Measurements from ENCODE around the gene TRIM62. TPM values are rescaled to one million over a fixed set of nuclear protein-coding genes. Genes with fewer than 3 reads are reported as not detected.
A peak's percentile ranks its signal among the peaks of the same experiment; 100 is the strongest.
"Not testable (repeated sequence)": the region's sequence is repeated elsewhere in the genome, so short reads cannot be mapped to it uniquely, and the experiment has no call there.

Gene TRIM62
- total RNA-seq, 1 donor from 2014 or later, result 4.8 TPM

DNA sequence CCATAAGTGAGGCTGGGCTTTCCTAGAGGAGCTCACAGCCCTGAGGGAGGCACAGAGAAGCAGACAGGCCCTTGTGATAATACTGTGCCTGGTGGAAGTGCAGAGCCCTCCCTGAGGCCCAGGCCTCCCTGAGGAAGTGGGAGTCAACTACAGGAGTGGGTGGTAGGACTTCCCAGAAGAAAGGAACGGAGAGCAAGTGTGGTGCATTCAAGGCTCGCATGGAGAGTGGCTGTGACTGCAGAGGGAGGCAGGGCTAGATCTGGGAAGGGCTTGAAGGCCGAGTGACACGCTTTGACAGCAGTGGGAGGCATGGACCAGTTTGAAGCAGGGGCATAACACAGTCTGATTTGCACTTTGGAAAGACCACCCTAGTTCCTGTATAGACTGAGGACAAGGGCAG is 63.6 kb downstream of the TRIM62 start:
- no peaks in the 10 kb centered on the region for H3K27me3 ChIP-seq (ENCODE audit: control insufficient read depth, insufficient read depth, low read length)
- no peak for DNase-seq (ENCODE audit: low read depth)
- H3K4me3 ChIP-seq (ENCODE audit: low read depth, low read length), result no peak overlapping the region
- TF ChIP-seq, protein P1, sequence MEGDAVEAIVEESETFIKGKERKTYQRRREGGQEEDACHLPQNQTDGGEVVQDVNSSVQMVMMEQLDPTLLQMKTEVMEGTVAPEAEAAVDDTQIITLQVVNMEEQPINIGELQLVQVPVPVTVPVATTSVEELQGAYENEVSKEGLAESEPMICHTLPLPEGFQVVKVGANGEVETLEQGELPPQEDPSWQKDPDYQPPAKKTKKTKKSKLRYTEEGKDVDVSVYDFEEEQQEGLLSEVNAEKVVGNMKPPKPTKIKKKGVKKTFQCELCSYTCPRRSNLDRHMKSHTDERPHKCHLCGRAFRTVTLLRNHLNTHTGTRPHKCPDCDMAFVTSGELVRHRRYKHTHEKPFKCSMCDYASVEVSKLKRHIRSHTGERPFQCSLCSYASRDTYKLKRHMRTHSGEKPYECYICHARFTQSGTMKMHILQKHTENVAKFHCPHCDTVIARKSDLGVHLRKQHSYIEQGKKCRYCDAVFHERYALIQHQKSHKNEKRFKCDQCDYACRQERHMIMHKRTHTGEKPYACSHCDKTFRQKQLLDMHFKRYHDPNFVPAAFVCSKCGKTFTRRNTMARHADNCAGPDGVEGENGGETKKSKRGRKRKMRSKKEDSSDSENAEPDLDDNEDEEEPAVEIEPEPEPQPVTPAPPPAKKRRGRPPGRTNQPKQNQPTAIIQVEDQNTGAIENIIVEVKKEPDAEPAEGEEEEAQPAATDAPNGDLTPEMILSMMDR (IDR thresholded peaks at IDR 0.05; ENCODE audit: insufficient read depth, low read length, poor library complexity, severe bottlenecking), result no peak
- no peaks in the 10 kb centered on the region for H3K36me3 ChIP-seq (ENCODE audit: control insufficient read depth, insufficient read depth, low read length)

DNA sequence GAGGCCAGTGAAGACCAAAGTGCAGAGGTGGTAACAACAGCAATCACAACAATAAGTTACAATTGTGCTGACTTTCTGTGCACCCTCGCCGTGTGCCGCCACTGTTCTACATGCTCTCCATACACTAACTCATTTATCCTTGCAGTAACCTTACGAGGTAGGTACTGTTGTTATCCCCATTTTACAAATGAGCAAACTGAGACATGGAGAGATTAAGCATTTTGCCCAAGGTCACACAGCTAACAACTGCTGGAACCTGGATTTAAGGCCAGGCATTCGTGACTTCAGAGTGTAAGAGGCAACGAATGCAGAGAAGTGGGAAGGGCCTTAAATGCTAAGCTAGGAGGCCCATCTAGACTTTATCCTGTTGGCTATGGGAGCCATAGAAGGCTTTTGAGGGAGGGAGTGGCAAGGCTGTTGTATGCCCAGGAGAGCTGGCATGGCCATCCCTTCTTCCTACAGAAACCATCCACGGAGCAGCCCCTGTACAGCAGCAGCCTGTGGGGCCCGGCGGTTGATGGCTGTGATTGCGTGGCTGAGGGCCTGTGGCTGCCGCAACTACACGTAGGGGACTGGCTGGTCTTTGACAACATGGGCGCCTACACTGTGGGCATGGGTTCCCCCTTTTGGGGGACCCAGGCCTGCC is 64.3 kb downstream of the TRIM62 start:
- TF ChIP-seq, protein P1 (IDR thresholded peaks at IDR 0.05; ENCODE audit: insufficient read depth, low read length, poor library complexity, severe bottlenecking), result no peak
- no peak for DNase-seq (ENCODE audit: low read depth)
- no peaks in the 10 kb centered on the region for H3K36me3 ChIP-seq (ENCODE audit: control insufficient read depth, insufficient read depth, low read length)

DNA sequence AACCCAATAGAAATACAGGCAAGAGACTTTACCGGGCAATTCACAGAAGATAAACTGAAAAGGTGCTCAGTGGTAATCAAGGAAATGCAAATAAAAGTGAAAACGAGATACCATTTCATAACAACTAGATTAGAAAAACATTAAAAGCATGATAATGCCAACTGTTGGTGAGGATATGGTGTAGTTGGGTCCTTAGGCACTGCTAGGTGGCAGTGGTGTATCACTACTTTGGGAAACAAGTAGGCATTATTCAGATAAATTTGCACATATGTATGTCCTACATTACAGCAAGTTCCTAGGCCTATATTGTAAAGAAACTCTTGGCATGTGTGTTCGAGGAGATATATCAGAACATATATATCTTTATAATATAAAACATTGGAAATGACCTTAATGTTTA is 69.9 kb downstream of the TRIM62 start:
- TF ChIP-seq, protein P1 (IDR thresholded peaks at IDR 0.05; ENCODE audit: insufficient read depth, low read length, poor library complexity, severe bottlenecking), result peak; percentile 40
- Histone ChIP-seq H3K36me3 (ENCODE audit: control insufficient read depth, insufficient read depth, low read length) (no peaks in the 10 kb centered on the region), H3K27me3 (ENCODE audit: control insufficient read depth, insufficient read depth, low read length) (no peaks in the 10 kb centered on the region), H3K4me3 (ENCODE audit: low read depth, low read length) (no peak overlapping the region)
- DNase-seq (ENCODE audit: low read depth), result no peak

More for the DNA sequence above, 64.3 kb downstream of the TRIM62 start:
- Histone ChIP-seq H3K4me3 (ENCODE audit: low read depth, low read length) (no peak overlapping the region), H3K27me3 (ENCODE audit: control insufficient read depth, insufficient read depth, low read length) (no peaks in the 10 kb centered on the region)

DNA sequence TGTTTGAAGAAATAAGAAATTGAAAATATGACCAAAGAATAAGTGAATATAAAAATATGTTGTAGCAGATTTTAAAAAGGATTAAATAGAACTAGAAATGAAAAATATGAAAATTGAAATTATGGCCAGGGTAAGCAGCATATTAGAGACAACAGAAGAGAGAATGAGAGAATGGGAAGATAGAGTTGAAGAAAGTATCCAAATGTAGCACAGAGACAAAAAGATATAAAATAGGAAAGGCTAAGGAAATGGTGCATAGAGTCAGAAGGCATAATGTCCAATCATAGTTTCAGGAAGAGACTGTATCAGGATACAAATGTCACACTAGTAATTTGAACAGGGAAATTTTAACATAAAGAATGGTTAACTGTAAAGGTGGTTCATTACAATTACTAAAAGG is 71.4 kb downstream of the TRIM62 start:
- DNase-seq (ENCODE audit: low read depth), result no peak
- TF ChIP-seq, protein P1 (IDR thresholded peaks at IDR 0.05; ENCODE audit: insufficient read depth, low read length, poor library complexity, severe bottlenecking), result no peak
- H3K36me3 ChIP-seq (ENCODE audit: control insufficient read depth, insufficient read depth, low read length), result no peaks in the 10 kb centered on the region
- H3K4me3 ChIP-seq (ENCODE audit: low read depth, low read length), result no peak overlapping the region
- no peaks in the 10 kb centered on the region for H3K27me3 ChIP-seq (ENCODE audit: control insufficient read depth, insufficient read depth, low read length)

DNA sequence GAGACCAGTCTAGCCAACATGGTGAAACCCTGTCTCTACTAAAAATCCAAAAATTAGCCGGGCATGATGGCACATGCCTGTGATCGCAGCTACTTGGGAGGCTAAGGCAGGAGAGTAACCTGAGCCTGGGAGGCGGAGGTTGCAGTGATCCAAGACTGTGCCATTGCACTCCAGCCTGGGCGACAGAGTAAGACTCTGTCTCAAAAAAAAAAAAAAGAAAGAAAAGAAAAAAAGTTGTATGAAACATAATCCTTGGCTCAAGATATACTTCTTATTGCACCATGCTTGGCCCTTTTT is 81.8 kb downstream of the TRIM62 start:
- not testable (repeated sequence) for H3K36me3 ChIP-seq (ENCODE audit: control insufficient read depth, insufficient read depth, low read length); DNase-seq (ENCODE audit: low read depth); H3K4me3 ChIP-seq (ENCODE audit: low read depth, low read length); H3K27me3 ChIP-seq (ENCODE audit: control insufficient read depth, insufficient read depth, low read length)

DNA sequence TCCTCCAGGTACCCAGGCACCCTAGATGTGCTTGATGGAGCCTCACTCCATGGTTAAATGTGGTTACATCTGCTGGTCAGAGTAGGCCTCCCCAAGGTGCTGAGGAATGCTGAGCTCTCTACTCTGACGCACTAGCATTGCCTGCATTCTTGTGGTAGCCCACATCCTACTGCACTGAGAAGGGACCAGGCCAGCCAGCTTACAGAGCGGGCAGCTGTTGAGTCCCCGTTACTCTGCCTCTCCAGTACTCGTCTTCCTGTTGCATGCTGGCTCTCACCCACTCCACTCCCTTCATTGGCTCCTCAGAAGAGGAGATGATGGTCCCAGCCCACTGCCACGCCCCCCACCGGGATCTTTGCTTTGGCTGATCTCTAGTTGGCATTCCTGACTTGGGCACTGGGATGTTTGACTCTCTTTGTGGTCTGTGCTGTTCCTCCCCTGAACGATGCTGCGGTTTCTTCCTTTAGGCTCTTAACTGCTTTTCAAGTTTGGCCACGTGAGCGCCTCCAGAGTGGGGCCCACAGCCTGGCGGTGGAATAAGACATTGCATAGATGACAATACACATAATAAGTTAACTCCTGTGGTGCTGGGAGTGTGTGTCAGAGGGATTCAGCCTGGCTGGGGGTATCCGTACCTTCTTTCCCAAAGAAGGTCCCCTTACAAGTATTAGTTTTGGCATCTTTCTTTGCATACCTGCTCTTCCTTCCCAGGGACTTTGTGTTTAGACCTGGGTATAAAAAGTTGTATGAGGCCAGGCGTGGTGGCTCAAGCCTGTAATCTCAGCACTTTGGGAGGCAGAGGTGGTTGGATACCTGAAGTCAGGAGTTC is 82.3 kb downstream of the TRIM62 start:
- no peak overlapping the region for H3K4me3 ChIP-seq (ENCODE audit: low read depth, low read length)
- H3K27me3 ChIP-seq (ENCODE audit: control insufficient read depth, insufficient read depth, low read length), result no peaks in the 10 kb centered on the region
- DNase-seq (ENCODE audit: low read depth), result peak; percentile 100
- TF ChIP-seq, protein P1 (IDR thresholded peaks at IDR 0.05; ENCODE audit: insufficient read depth, low read length, poor library complexity, severe bottlenecking), result peak; percentile 61
- H3K36me3 ChIP-seq (ENCODE audit: control insufficient read depth, insufficient read depth, low read length), result no peaks in the 10 kb centered on the region

All from kidney epithelial cell (primary cell).